HCT116 (cell line): Measurements from ENCODE around the gene ARTN. TPM values are rescaled to one million over a fixed set of nuclear protein-coding genes. Genes with fewer than 3 reads are reported as not detected.

Experiments
- ATAC-seq: fragments of 200-7000 bp; cut with Tn5 transposase; 2 replicates; pipeline ENCODE4 v1.9.1; 2020; ENCODE audit warnings: mild to moderate bottlenecking, moderate library complexity
- BruUV-seq: library from RNA; stranded (reverse); fragments of 400-500 nt; replicated peaks from 2 replicates; lab custom pipeline; 2021; lab: Mats Ljungman, UMichigan
- CTCF ChIA-PET: fragments of 300-600 bp; sonication (Branson Sonifier 250); formaldehyde crosslinking; loops from one replicate; lab custom pipeline; 2021; ENCODE audit warnings: antibody characterized with exemption; lab: Charles Lee
- POLR2A ChIA-PET: fragments of 300-600, 350-600 bp; sonication (Branson Sonifier 250); formaldehyde crosslinking; loops from one replicate; lab custom pipeline; 2021; ENCODE audit warnings: antibody characterized with exemption; lab: Charles Lee
- RAD21 ChIA-PET, 2 experiments: fragments of 300-600 bp; sonication (Branson Sonifier 250); formaldehyde crosslinking; loops; one replicate each; lab custom pipeline; 2023; ENCODE audit warnings: low total read pairs in 2 of 2; ENCODE audit not compliant: uncharacterized antibody in 2 of 2, unreplicated experiment in 2 of 2, low non-redundant PET in 1 of 2; lab: Charles Lee
- DNase-seq: peaks from one replicate; pipeline ENCODE4 v3.0.0-alpha.2; 2010; ENCODE audit warnings: low read depth, low spot score
- H2AFZ ChIP-seq: fragments of 200-600 bp; shearing (Covaris generic), sonication (generic); 2 replicates; pipeline ENCODE4 v1.6.1; 2017; ENCODE audit warnings: low read depth, mixed run types, mixed read lengths, antibody characterized with exemption, low read length; ENCODE audit not compliant: poor library complexity, severe bottlenecking
- H3K27ac ChIP-seq: 2 replicates; pipeline ENCODE4 v1.5.1; 2012; ENCODE audit warnings: low read depth, low read length
- H3K27me3 ChIP-seq: fragments of 200-600 bp; sonication (generic); 2 replicates; pipeline ENCODE4 v1.6.1; 2016; ENCODE audit warnings: mixed run types, low read length, mixed read lengths; ENCODE audit not compliant: insufficient read depth
- H3K36me3 ChIP-seq, 2 experiments: fragments of 200-500 bp in 1 of 2; fragments of 200-600 bp in 1 of 2; sonication (Bioruptor generic) in 1 of 2; sonication (generic) in 1 of 2; 2 replicates each; pipeline versions ENCODE4 v1.5.1 to v1.6.1; 2014 to 2016; ENCODE audit warnings: low read length in 2 of 2, inconsistent platforms in 1 of 2, mixed read lengths in 1 of 2, mixed run types in 1 of 2; ENCODE audit not compliant: insufficient read depth in 2 of 2, control insufficient read depth in 1 of 2
- H3K4me1 ChIP-seq, 2 experiments: fragments of 200-600 bp in 1 of 2; sonication (generic) in 1 of 2; 2 replicates each; pipeline versions ENCODE4 v1.5.1 to v1.6.1; 2012 to 2017; ENCODE audit warnings: low read length in 2 of 2, inconsistent platforms in 1 of 2, mild to moderate bottlenecking in 1 of 2, mixed read lengths in 1 of 2, mixed run types in 1 of 2, moderate library complexity in 1 of 2; ENCODE audit not compliant: insufficient read depth in 2 of 2, control insufficient read depth in 1 of 2
- H3K4me2 ChIP-seq: fragments of 200-600 bp; sonication (generic); 2 replicates; pipeline ENCODE4 v1.6.1; 2017; ENCODE audit warnings: mixed run types, low read length, mixed read lengths
- H3K4me3 ChIP-seq, 2 experiments: fragments of 200-600 bp in 1 of 2; sonication (generic) in 1 of 2; replicated peaks in 1 of 2; 2 replicates each; pipeline ENCODE4 v1.5.1; 2011 to 2016; ENCODE audit warnings: low read length in 2 of 2, control low read depth in 1 of 2, low read depth in 1 of 2, mild to moderate bottlenecking in 1 of 2, mixed read lengths in 1 of 2, mixed run types in 1 of 2
- H3K79me2 ChIP-seq: fragments of 200-600 bp; sonication (generic); 2 replicates; pipeline ENCODE4 v1.6.1; 2017; ENCODE audit warnings: mild to moderate bottlenecking, mixed run types, low read length, moderate library complexity, mixed read lengths; ENCODE audit not compliant: insufficient read depth
- H3K9ac ChIP-seq: fragments of 200-600 bp; sonication (generic); 2 replicates; pipeline ENCODE4 v1.6.1; 2016; ENCODE audit warnings: low read length, mixed read lengths
- H3K9me2 ChIP-seq: fragments of 200-600 bp; sonication (generic), shearing (Covaris generic); 2 replicates; pipeline ENCODE4 v1.6.1; 2017; ENCODE audit warnings: mixed run types, mild to moderate bottlenecking, moderate library complexity; ENCODE audit not compliant: insufficient read depth
- H3K9me3 ChIP-seq, 2 experiments: fragments of 200-500 bp in 1 of 2; fragments of 200-600 bp in 1 of 2; sonication (Bioruptor generic) in 1 of 2; sonication (generic) in 1 of 2; 2 replicates each; pipeline ENCODE4 v1.6.1; 2014 to 2017; ENCODE audit warnings: low read length in 2 of 2, mixed read lengths in 2 of 2, inconsistent platforms in 1 of 2, low read depth in 1 of 2, mild to moderate bottlenecking in 1 of 2, mixed run types in 1 of 2, moderate library complexity in 1 of 2; ENCODE audit not compliant: control insufficient read depth in 1 of 2, insufficient read depth in 1 of 2
- H4K20me1 ChIP-seq: fragments of 200-600 bp; sonication (generic), shearing (Covaris generic); 2 replicates; pipeline ENCODE4 v1.6.1; 2017; ENCODE audit warnings: mixed run types, mild to moderate bottlenecking, moderate library complexity; ENCODE audit not compliant: insufficient read depth
- ATF3 ChIP-seq: IDR thresholded peaks from 2 replicates; pipeline ENCODE4 v1.6.1; 2012
- CBX3 ChIP-seq: IDR thresholded peaks from 2 replicates; pipeline ENCODE4 v1.6.1; 2012; ENCODE audit warnings: low read depth
- CTCF ChIP-seq, 3 experiments: fragments of 200-600 bp in 1 of 3; sonication (generic) in 1 of 3; IDR thresholded peaks in 2 of 3; conservative IDR thresholded peaks in 1 of 3; 2 replicates each; pipeline ENCODE4 v1.5.1; 2012 to 2017; ENCODE audit warnings: low read depth in 2 of 3, low read length in 2 of 3, antibody characterized with exemption in 1 of 3, borderline replicate concordance in 1 of 3, control low read depth in 1 of 3, mild to moderate bottlenecking in 1 of 3, mixed read lengths in 1 of 3, mixed run types in 1 of 3, moderate library complexity in 1 of 3; ENCODE audit not compliant: insufficient read depth in 1 of 3
- EGR1 ChIP-seq: IDR thresholded peaks from 2 replicates; pipeline ENCODE4 v1.6.1; 2012; ENCODE audit warnings: low read depth
- ELF1 ChIP-seq: IDR thresholded peaks from 2 replicates; pipeline ENCODE4 v1.6.1; 2012; ENCODE audit warnings: low read depth, borderline replicate concordance
- EZH2 ChIP-seq: fragments of 200-600 bp; sonication (generic); IDR thresholded peaks from 2 replicates; pipeline ENCODE4 v1.6.1; 2017; ENCODE audit warnings: antibody characterized with exemption, mixed run types
- EZH2phosphoT487 ChIP-seq: fragments of 200-600 bp; IDR thresholded peaks from 2 replicates; pipeline ENCODE4 v1.6.1; 2018; ENCODE audit warnings: antibody characterized with exemption, borderline replicate concordance
- FOSL1 ChIP-seq: IDR thresholded peaks from 2 replicates; pipeline ENCODE4 v1.6.1; 2012; ENCODE audit warnings: low read depth
- JUND ChIP-seq: IDR thresholded peaks from 2 replicates; pipeline ENCODE4 v1.6.1; 2012
- POLR2A ChIP-seq: IDR thresholded peaks from 2 replicates; pipeline ENCODE4 v1.7.0; 2011; ENCODE audit warnings: borderline replicate concordance; ENCODE audit not compliant: insufficient read depth, insufficient read length; ENCODE audit errors: extremely low read depth
- RAD21 ChIP-seq: IDR thresholded peaks from 2 replicates; pipeline ENCODE4 v1.6.1; 2012; ENCODE audit warnings: low read depth, mild to moderate bottlenecking
- SRF ChIP-seq: IDR thresholded peaks from 2 replicates; pipeline ENCODE4 v1.6.1; 2012; ENCODE audit warnings: low read depth
- TCF7L2 ChIP-seq: IDR thresholded peaks from 2 replicates; pipeline ENCODE4 v1.7.0; 2011; ENCODE audit warnings: borderline replicate concordance, inconsistent platforms; ENCODE audit not compliant: insufficient read depth, insufficient read length; ENCODE audit errors: extremely low read depth
- YY1 ChIP-seq: IDR thresholded peaks from 2 replicates; pipeline ENCODE4 v1.6.1; 2011; ENCODE audit warnings: low read length, low read depth, moderate library complexity, mild to moderate bottlenecking; ENCODE audit not compliant: insufficient replicate concordance; ENCODE audit errors: extremely low read depth
- ZFX ChIP-seq: fragments of 450-650 bp; IDR thresholded peaks from 2 replicates; pipeline ENCODE4 v1.6.1; 2017
- ZNF274 ChIP-seq: fragments of 200-500 bp; sonication (Bioruptor generic); IDR thresholded peaks from 2 replicates; pipeline ENCODE4 v1.6.1; 2014; ENCODE audit warnings: mild to moderate bottlenecking, low read depth, low read length, inconsistent platforms
- intact Hi-C: fragments of 100-400 bp; cut with micrococcal nuclease; formaldehyde crosslinking; loops from 2 replicates; pipeline ENCODE4 v1.10.0; 2022
- total RNA-seq: library from RNA; stranded (reverse); gene quantifications from one replicate; pipeline ENCODE4 v1.2.1, GENCODE V29; 2021; ENCODE audit not compliant: unreplicated experiment

ARTN gene
- total RNA-seq, 1 experiment from 2014 or later, result 36.4 TPM

GRCh38 chr1:43976045-43976444 is 42.4 kb downstream of the ARTN start:
- no TSS peak for BruUV-seq
- DNase-seq, result no peak
- TF ChIP-seq FOSL1, result no peak
- TF ChIP-seq CTCF (IDR thresholded peaks at IDR 0.05 in 2 of 3, conservative IDR thresholded peaks at IDR 0.05 in 1 of 3; ENCODE audit: borderline replicate concordance in 1 of 3, insufficient read depth in 1 of 3, low read depth in 2 of 3, low read length in 2 of 3), result 0 out of 6 replicates have a peak, but pooled peaks of 2 of the 3 experiments have one; percentile 13 to 24
- H3K4me1 ChIP-seq, result peaks cover 21 to 64% of the 10 kb centered on the region in 2 experiments
- ChIA-PET RAD21 (no interaction called here), CTCF (interaction anchor here (2.2 kb wide), 1 partner anchor 41 kb away, joined by 10 read pairs; no protein-coding TSS in a partner anchor), POLR2A (no interaction called here)
- intact Hi-C loops, result no loop called here
- H2AFZ ChIP-seq, result no peak overlapping the region
- peaks cover 15 to 48% of the 10 kb centered on the region in 2 experiments; a peak in 3 of 4 replicates for H3K36me3 ChIP-seq
- no peaks in the 10 kb centered on the region for H3K27me3 ChIP-seq
- H3K9ac ChIP-seq, result peak overlapping the region; percentile 93
- no peaks in the 10 kb centered on the region for H3K9me3 ChIP-seq
- no peaks in the 10 kb centered on the region for H3K9me2 ChIP-seq
- ATAC-seq, result no peak
- no peaks in the 10 kb centered on the region for H4K20me1 ChIP-seq
- H3K79me2 ChIP-seq, result peaks cover 63% of the 10 kb centered on the region
- H3K4me3 ChIP-seq, result peak overlapping the region; percentile 92 to 99
- H3K4me2 ChIP-seq, result peak overlapping the region; percentile 97
- peak overlapping the region; percentile 80 for H3K27ac ChIP-seq

GRCh38 chr1:43976890-43977289 is 43.3 kb downstream of the ARTN start:
- no peaks in the 10 kb centered on the region for H3K9me3 ChIP-seq
- no peaks in the 10 kb centered on the region for H4K20me1 ChIP-seq
- no peak overlapping the region for H3K4me3 ChIP-seq
- RAD21 ChIA-PET, result no interaction called here
- TF ChIP-seq ZFX (no peak), SRF (no peak), ATF3 (no peak), CBX3 (no peak), EGR1 (no peak), RAD21 (no peak), ZNF274 (no peak), EZH2phosphoT487 (no peak), YY1 (no peak), POLR2A (no peak), JUND (no peak), ELF1 (no peak), CTCF (IDR thresholded peaks at IDR 0.05 in 2 of 3, conservative IDR thresholded peaks at IDR 0.05 in 1 of 3; ENCODE audit: borderline replicate concordance in 1 of 3, insufficient read depth in 1 of 3, low read depth in 2 of 3, low read length in 2 of 3) (no peak), EZH2 (no peak), TCF7L2 (no peak), FOSL1 (no peak)
- TF ChIP-seq, all 23 proteins: peak for 0
- Histone ChIP-seq H3K4me2 (no peak overlapping the region), H3K9me2 (no peaks in the 10 kb centered on the region), H3K9ac (no peak overlapping the region), H2AFZ (no peak overlapping the region), H3K4me1 (peaks cover 21 to 61% of the 10 kb centered on the region in 2 experiments), H3K36me3 (peaks cover 13 to 48% of the 10 kb centered on the region in 2 experiments; a peak in 3 of 4 replicates), H3K27me3 (no peaks in the 10 kb centered on the region), H3K27ac (no peak overlapping the region), H3K79me2 (peaks cover 66% of the 10 kb centered on the region)
- intact Hi-C loops, result no loop called here
- ChIA-PET POLR2A (no interaction called here), CTCF (no interaction called here)
- no peak for DNase-seq
- no TSS peak for BruUV-seq
- ATAC-seq, result no peak
